Ectodermal cell (in vitro differentiated cells): Measurements from ENCODE around the gene MGLL.

Experiments
- H3K27ac ChIP-seq: 2 replicates; pipeline ENCODE4 v1.7.0; 2013; ENCODE audit warnings: mild to moderate bottlenecking, low read depth, low read length; ENCODE audit not compliant: insufficient read depth, poor library complexity, severe bottlenecking
- H3K27me3 ChIP-seq: 2 replicates; pipeline ENCODE4 v1.7.0; 2013; ENCODE audit warnings: mild to moderate bottlenecking, low read length; ENCODE audit not compliant: insufficient read depth, control insufficient read depth, poor library complexity, severe bottlenecking
- H3K36me3 ChIP-seq: one replicate; pipeline ENCODE4 v1.7.0; 2013; ENCODE audit warnings: low read length; ENCODE audit not compliant: control insufficient read depth, insufficient read depth
- H3K4me1 ChIP-seq: one replicate; pipeline ENCODE4 v1.7.0; 2013; ENCODE audit warnings: low read length; ENCODE audit not compliant: control insufficient read depth, insufficient read depth
- H3K4me3 ChIP-seq: 2 replicates; pipeline ENCODE4 v1.7.0; 2013; ENCODE audit warnings: low read depth, low read length, control low read depth; ENCODE audit not compliant: insufficient read depth
- H3K9me3 ChIP-seq: 2 replicates; pipeline ENCODE4 v1.7.0; 2013; ENCODE audit warnings: mild to moderate bottlenecking, low read length, moderate library complexity; ENCODE audit not compliant: control insufficient read depth
- WGBS, 2 experiments: methylation state at CpG; one replicate each; pipeline ENCODE4 v1.1.7; 2013; ENCODE audit warnings: missing lambda C conversion rate in 2 of 2; 5-methylcytosine and 5-hydroxymethylcytosine counted together

Gene MGLL

DNA sequence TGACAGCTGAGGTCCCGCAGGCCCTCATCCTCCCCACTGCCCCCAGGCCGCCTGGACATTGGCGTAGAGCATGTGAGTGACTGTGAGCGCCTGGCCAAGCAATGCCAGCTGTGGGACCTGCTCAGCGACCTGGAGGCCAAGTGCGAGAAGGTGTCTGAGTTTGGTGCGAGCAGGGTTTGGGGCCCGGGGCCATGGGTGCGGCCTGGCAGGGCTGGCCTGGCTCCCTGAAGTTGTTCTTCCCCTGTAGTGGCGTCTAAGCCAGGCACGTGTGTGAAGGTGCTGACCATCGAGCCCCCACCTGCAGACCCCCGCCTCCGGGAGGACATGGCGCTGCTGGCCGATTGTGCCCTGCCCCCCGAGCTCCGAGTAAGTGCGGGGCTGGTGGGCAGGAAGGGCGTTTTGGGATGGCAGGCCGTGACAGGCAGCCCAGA lies 145.4 kb downstream of the MGLL start:
- H3K4me1 ChIP-seq: peaks cover 3% of the 10 kb centered on the region
- no peaks in the 10 kb centered on the region for H3K9me3 ChIP-seq
- H3K4me3 ChIP-seq: no peak overlapping the region
- H3K27me3 ChIP-seq: peaks cover 23% of the 10 kb centered on the region
- 93 to 95% methylated on average over 21 of the region's 21 CpGs for WGBS, 2 experiments
- H3K27ac ChIP-seq: no peak overlapping the region
- H3K36me3 ChIP-seq: no peaks in the 10 kb centered on the region

GRCh38 chr3:127676456-127676855 lies 145.9 kb downstream of the MGLL start:
- no peaks in the 10 kb centered on the region for H3K36me3 ChIP-seq
- H3K27me3 ChIP-seq: peaks cover 27% of the 10 kb centered on the region
- H3K4me3 ChIP-seq: no peak overlapping the region
- no peaks in the 10 kb centered on the region for H3K9me3 ChIP-seq
- peaks cover 3% of the 10 kb centered on the region for H3K4me1 ChIP-seq
- H3K27ac ChIP-seq: no peak overlapping the region
- 85 to 95% methylated on average over 4 of the region's 4 CpGs for WGBS, 2 experiments

GRCh38 chr3:127675651-127676391 lies 146.5 kb downstream of the MGLL start:
- Histone ChIP-seq H3K27ac (no peak overlapping the region), H3K27me3 (peaks cover 27% of the 10 kb centered on the region), H3K4me1 (peaks cover 3% of the 10 kb centered on the region), H3K4me3 (no peak overlapping the region), H3K36me3 (no peaks in the 10 kb centered on the region), H3K9me3 (no peaks in the 10 kb centered on the region)
- WGBS, 2 experiments: 92% methylated on average over 29 of the region's 29 CpGs

DNA sequence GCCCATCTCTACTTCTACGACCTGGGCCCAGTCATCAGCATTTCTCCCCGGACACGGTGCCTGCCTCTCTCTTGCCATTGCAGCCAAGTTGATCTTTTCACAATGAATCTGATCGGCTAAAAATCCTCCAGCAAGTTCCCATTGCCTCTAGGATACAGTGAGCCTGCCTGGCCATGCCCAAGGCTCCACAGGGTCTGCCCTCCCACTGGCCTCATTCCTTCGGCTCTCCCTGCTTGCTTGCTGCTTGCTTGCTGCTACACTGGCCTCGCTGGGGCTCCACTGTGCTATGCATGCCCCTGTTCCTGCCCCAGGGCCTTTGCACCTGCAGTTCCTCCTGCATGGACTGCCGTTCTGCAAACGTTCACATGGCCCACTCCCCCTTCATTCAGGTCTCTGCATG lies 147.5 kb downstream of the MGLL start:
- H3K27me3 ChIP-seq: peaks cover 27% of the 10 kb centered on the region
- H3K9me3 ChIP-seq: no peaks in the 10 kb centered on the region
- 91% methylated on average over 8 of the region's 8 CpGs for WGBS, 2 experiments
- H3K36me3 ChIP-seq: no peaks in the 10 kb centered on the region
- H3K4me3 ChIP-seq: no peak overlapping the region
- H3K27ac ChIP-seq: no peak overlapping the region
- H3K4me1 ChIP-seq: peaks cover 3% of the 10 kb centered on the region

- H3K27me3 ChIP-seq: peaks cover 27% of the 10 kb centered on the region
- no peaks in the 10 kb centered on the region for H3K9me3 ChIP-seq
- no peak overlapping the region for H3K4me3 ChIP-seq
These were observed 148.1 kb downstream of the MGLL start for GRCh38 chr3:127674101-127674721.

GRCh38 chr3:127673191-127674100 lies 148.9 kb downstream of the MGLL start:
- Histone ChIP-seq H3K4me3 (peak overlapping the region; percentile 66), H3K27me3 (peaks cover 27% of the 10 kb centered on the region), H3K4me1 (peaks cover 3% of the 10 kb centered on the region), H3K9me3 (no peaks in the 10 kb centered on the region), H3K27ac (no peak overlapping the region), H3K36me3 (no peaks in the 10 kb centered on the region)
- WGBS, 2 experiments: 11 to 13% methylated on average over 51 of the region's 51 CpGs

More at GRCh38 chr3:127674101-127674721, 148.1 kb downstream of the MGLL start:
- Histone ChIP-seq H3K27ac (no peak overlapping the region), H3K36me3 (no peaks in the 10 kb centered on the region), H3K4me1 (peaks cover 3% of the 10 kb centered on the region)
- 90% methylated on average over 17 of the region's 17 CpGs for WGBS, 2 experiments

- WGBS, 2 experiments: 1 to 2% methylated on average over 102 of the region's 102 CpGs
- H3K36me3 ChIP-seq: no peaks in the 10 kb centered on the region
- no peaks in the 10 kb centered on the region for H3K9me3 ChIP-seq
- H3K4me3 ChIP-seq: peak within 1 kb of the TSS; percentile 66
- no peak within 1 kb of the TSS for H3K27ac ChIP-seq
- peaks cover 27% of the 10 kb centered on the region for H3K27me3 ChIP-seq
- peaks cover 3% of the 10 kb centered on the region for H3K4me1 ChIP-seq
These were observed 149.7 kb downstream of the MGLL start, which contains the start of gene ABTB1 for GRCh38 chr3:127672429-127673190. Gene ABTB1 (plus strand): TSS chr3:127672952. CDS start chr3:127673026, 74 bp downstream.

- Histone ChIP-seq H3K36me3 (no peaks in the 10 kb centered on the region), H3K9me3 (no peaks in the 10 kb centered on the region), H3K4me1 (peaks cover 3% of the 10 kb centered on the region), H3K27me3 (peaks cover 27% of the 10 kb centered on the region), H3K4me3 (peak overlapping the region; percentile 66), H3K27ac (no peak overlapping the region)
- 50 to 54% methylated on average over 44 of the region's 44 CpGs for WGBS, 2 experiments
These were observed 150.5 kb downstream of the MGLL start for GRCh38 chr3:127671523-127672428.
